Measurements from ENCODE around the gene MAPKAPK3.

The MAPKAPK3 gene

DNA sequence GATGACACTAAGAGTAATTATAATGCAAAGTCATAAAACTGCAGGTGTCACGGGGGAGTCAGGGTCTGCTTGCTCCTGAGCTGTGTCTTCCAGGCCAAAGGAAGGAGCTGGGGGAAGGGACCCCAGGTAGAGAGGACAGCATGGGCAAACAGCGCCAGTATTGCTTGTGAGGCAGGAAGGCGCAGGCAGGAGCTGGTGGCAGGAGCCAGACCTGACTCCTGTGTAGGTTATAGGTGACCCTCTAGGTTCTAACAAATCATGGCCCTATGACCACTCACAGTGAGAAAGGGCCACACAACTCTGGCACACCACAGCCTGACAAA is 7.2 kb upstream of the MAPKAPK3 start:
- no peak overlapping the region for H3K4me3 ChIP-seq (ENCODE audit: low read depth, low read length)
- H3K4me1 ChIP-seq (ENCODE audit: control insufficient read depth, insufficient read depth, low read length): peaks cover 4% of the 10 kb centered on the region; the same call in 1 of the 2 replicates
- no peak overlapping the region for H3K27ac ChIP-seq (ENCODE audit: low read depth, low read length)
- no peak overlapping the region for H3K9ac ChIP-seq (ENCODE audit: low read depth, low read length)
- peaks cover 36% of the 10 kb centered on the region for H3K27me3 ChIP-seq (ENCODE audit: control insufficient read depth, insufficient read depth, low read length)
- no peaks in the 10 kb centered on the region for H3K9me3 ChIP-seq (ENCODE audit: control insufficient read depth, insufficient read depth, low read length)
- no peaks in the 10 kb centered on the region for H3K36me3 ChIP-seq (ENCODE audit: control insufficient read depth, insufficient read depth, low read length)

GRCh38 chr3:50610181-50610971 is 6.6 kb upstream of the MAPKAPK3 start:
- H3K4me3 ChIP-seq (ENCODE audit: low read depth, low read length): no peak overlapping the region
- H3K4me1 ChIP-seq (ENCODE audit: control insufficient read depth, insufficient read depth, low read length): peaks cover 4% of the 10 kb centered on the region; the same call in 1 of the 2 replicates
- H3K27me3 ChIP-seq (ENCODE audit: control insufficient read depth, insufficient read depth, low read length): peaks cover 39% of the 10 kb centered on the region
- H3K27ac ChIP-seq (ENCODE audit: low read depth, low read length): no peak overlapping the region
- H3K9me3 ChIP-seq (ENCODE audit: control insufficient read depth, insufficient read depth, low read length): no peaks in the 10 kb centered on the region
- H3K9ac ChIP-seq (ENCODE audit: low read depth, low read length): no peak overlapping the region
- H3K36me3 ChIP-seq (ENCODE audit: control insufficient read depth, insufficient read depth, low read length): no peaks in the 10 kb centered on the region

DNA sequence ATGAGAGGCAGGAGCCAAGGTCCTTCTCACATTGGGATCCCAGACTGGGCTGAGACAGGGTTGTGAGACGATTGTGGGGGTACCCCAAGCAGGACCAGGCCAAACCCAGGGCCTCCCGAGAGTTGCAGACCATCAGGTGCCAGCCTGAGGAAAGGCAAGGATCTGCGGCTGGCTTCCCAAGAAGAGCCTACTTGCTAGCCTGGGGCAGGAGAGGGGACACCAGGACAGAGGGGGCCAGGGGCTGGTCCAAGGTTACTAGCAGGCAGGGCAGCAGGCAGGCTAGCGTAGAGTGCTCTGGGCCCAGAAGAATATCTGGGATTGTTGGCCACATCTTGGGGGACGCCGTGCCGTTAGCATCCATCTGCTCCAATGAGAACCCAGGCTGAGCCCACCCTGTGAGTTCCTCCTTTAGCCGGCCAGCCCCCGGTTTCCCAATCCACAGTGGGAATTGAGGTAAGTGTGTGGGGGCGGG is 5.9 kb upstream of the MAPKAPK3 start:
- 0 out of 2 replicates have a peak overlapping the region, but pooled peaks have one; percentile 50 for H3K9ac ChIP-seq (ENCODE audit: low read depth, low read length)
- H3K4me3 ChIP-seq (ENCODE audit: low read depth, low read length): peak overlapping the region; percentile 67
- H3K36me3 ChIP-seq (ENCODE audit: control insufficient read depth, insufficient read depth, low read length): no peaks in the 10 kb centered on the region
- peaks cover 4% of the 10 kb centered on the region; the same call in 1 of the 2 replicates for H3K4me1 ChIP-seq (ENCODE audit: control insufficient read depth, insufficient read depth, low read length)
- H3K27me3 ChIP-seq (ENCODE audit: control insufficient read depth, insufficient read depth, low read length): peaks cover 40% of the 10 kb centered on the region
- H3K27ac ChIP-seq (ENCODE audit: low read depth, low read length): peak overlapping the region; percentile 87
- H3K9me3 ChIP-seq (ENCODE audit: control insufficient read depth, insufficient read depth, low read length): no peaks in the 10 kb centered on the region

DNA sequence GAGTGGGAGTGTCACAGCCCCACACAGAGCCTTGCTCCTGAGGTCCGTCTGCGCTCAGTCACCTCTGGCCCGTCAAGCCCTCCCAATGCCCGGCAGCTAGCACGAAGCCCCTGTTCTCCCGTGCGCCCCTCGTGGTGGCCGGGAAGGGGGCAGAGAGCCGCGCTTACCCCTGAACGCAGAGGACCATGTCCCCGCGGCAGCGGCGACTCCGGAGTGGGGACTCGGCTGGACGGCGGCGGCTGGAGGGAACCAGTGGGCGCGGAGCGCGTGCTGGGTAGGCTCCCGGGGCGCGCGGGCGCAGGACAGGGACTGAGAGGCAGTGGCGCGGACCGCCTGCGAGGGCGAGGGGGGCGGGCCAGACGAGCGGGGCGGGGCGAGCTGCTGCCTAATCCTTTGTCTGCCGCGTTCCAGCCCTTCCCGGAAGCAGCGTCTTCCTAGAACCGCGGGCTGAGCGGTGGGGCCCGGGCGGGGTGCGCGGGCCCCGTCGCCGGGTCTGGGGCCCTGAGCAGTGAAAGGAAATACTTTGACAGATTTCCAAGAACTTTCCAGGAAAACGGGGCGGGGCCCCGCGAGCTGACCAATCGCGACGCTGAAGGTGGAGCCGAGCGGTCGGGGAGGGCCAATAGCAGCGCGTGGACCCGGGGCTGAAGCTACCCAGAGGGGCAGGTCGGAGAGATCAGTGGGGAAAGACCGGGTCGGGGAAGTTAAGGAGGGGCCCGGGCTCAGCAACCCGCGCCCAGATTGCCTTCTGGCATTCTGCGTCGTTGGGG is 5.3 kb upstream of the MAPKAPK3 start, which contains the start of gene CISH:
TSS of gene CISH (minus strand) at position 311 of the 770 bp plus-strand sequence. CDS start at position 187, 124 bp downstream.
- H3K9ac ChIP-seq (ENCODE audit: low read depth, low read length): peak within 1 kb of the TSS; percentile 50; the same call in 1 of the 2 replicates
- H3K27ac ChIP-seq (ENCODE audit: low read depth, low read length): peak within 1 kb of the TSS; percentile 87
- H3K4me3 ChIP-seq (ENCODE audit: low read depth, low read length): peak within 1 kb of the TSS; percentile 67
- peaks cover 8% of the 10 kb centered on the region for H3K4me1 ChIP-seq (ENCODE audit: control insufficient read depth, insufficient read depth, low read length)
- H3K9me3 ChIP-seq (ENCODE audit: control insufficient read depth, insufficient read depth, low read length): no peaks in the 10 kb centered on the region
- no peaks in the 10 kb centered on the region for H3K36me3 ChIP-seq (ENCODE audit: control insufficient read depth, insufficient read depth, low read length)
- peaks cover 40% of the 10 kb centered on the region for H3K27me3 ChIP-seq (ENCODE audit: control insufficient read depth, insufficient read depth, low read length)

- H3K4me3 ChIP-seq (ENCODE audit: low read depth, low read length): peak overlapping the region; percentile 67
- H3K9me3 ChIP-seq (ENCODE audit: control insufficient read depth, insufficient read depth, low read length): no peaks in the 10 kb centered on the region
- H3K9ac ChIP-seq (ENCODE audit: low read depth, low read length): no peak overlapping the region
- H3K27ac ChIP-seq (ENCODE audit: low read depth, low read length): no peak overlapping the region
- H3K36me3 ChIP-seq (ENCODE audit: control insufficient read depth, insufficient read depth, low read length): no peaks in the 10 kb centered on the region
- H3K27me3 ChIP-seq (ENCODE audit: control insufficient read depth, insufficient read depth, low read length): peaks cover 40% of the 10 kb centered on the region
- H3K4me1 ChIP-seq (ENCODE audit: control insufficient read depth, insufficient read depth, low read length): peaks cover 8% of the 10 kb centered on the region
Measured at GRCh38 chr3:50612234-50612882, 4.6 kb upstream of the MAPKAPK3 start.

GRCh38 chr3:50612970-50613846 is 3.7 kb upstream of the MAPKAPK3 start:
- Histone ChIP-seq H3K27me3 (ENCODE audit: control insufficient read depth, insufficient read depth, low read length) (peaks cover 40% of the 10 kb centered on the region), H3K9me3 (ENCODE audit: control insufficient read depth, insufficient read depth, low read length) (no peaks in the 10 kb centered on the region), H3K36me3 (ENCODE audit: control insufficient read depth, insufficient read depth, low read length) (no peaks in the 10 kb centered on the region), H3K9ac (ENCODE audit: low read depth, low read length) (no peak overlapping the region), H3K27ac (ENCODE audit: low read depth, low read length) (no peak overlapping the region), H3K4me3 (ENCODE audit: low read depth, low read length) (no peak overlapping the region), H3K4me1 (ENCODE audit: control insufficient read depth, insufficient read depth, low read length) (peaks cover 15% of the 10 kb centered on the region)

DNA sequence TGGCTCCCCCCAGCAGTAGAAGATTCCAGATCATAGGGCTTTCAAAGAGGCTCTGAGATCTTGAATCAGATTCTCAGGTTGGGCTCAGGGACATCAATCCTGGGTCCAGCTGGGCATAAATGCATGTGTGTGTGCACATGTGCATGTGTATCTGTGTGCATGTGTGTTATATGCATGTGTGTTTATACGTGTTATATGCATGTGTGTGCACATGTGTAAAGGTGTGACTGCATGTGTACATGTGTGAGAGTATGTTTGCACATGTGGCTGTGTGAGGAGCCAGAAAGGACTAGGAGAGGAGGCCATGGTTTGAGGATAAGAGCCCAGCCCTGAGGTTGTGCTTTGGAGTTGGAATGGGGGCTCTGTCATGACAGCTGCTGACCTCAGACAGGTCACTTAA is 1.8 kb upstream of the MAPKAPK3 start:
- Histone ChIP-seq H3K9ac (ENCODE audit: low read depth, low read length) (no peak overlapping the region), H3K4me3 (ENCODE audit: low read depth, low read length) (no peak overlapping the region), H3K27ac (ENCODE audit: low read depth, low read length) (no peak overlapping the region), H3K36me3 (ENCODE audit: control insufficient read depth, insufficient read depth, low read length) (peaks cover 7% of the 10 kb centered on the region; the same call in 1 of the 2 replicates), H3K4me1 (ENCODE audit: control insufficient read depth, insufficient read depth, low read length) (peaks cover 15% of the 10 kb centered on the region), H3K9me3 (ENCODE audit: control insufficient read depth, insufficient read depth, low read length) (no peaks in the 10 kb centered on the region), H3K27me3 (ENCODE audit: control insufficient read depth, insufficient read depth, low read length) (peaks cover 37% of the 10 kb centered on the region)

GRCh38 chr3:50616003-50616769 is 765 bp upstream of the MAPKAPK3 start:
- Histone ChIP-seq H3K4me3 (ENCODE audit: low read depth, low read length) (peak overlapping the region; percentile 75), H3K27me3 (ENCODE audit: control insufficient read depth, insufficient read depth, low read length) (peaks cover 28% of the 10 kb centered on the region), H3K36me3 (ENCODE audit: control insufficient read depth, insufficient read depth, low read length) (peaks cover 8% of the 10 kb centered on the region; the same call in 1 of the 2 replicates), H3K9me3 (ENCODE audit: control insufficient read depth, insufficient read depth, low read length) (no peaks in the 10 kb centered on the region), H3K4me1 (ENCODE audit: control insufficient read depth, insufficient read depth, low read length) (peaks cover 11% of the 10 kb centered on the region), H3K9ac (ENCODE audit: low read depth, low read length) (no peak overlapping the region), H3K27ac (ENCODE audit: low read depth, low read length) (peak overlapping the region; percentile 38)

GRCh38 chr3:50616770-50617095 is 218 bp upstream of the MAPKAPK3 start:
- peaks cover 25% of the 10 kb centered on the region for H3K27me3 ChIP-seq (ENCODE audit: control insufficient read depth, insufficient read depth, low read length)
- peak overlapping the region; percentile 38 for H3K27ac ChIP-seq (ENCODE audit: low read depth, low read length)
- H3K9ac ChIP-seq (ENCODE audit: low read depth, low read length): no peak overlapping the region
- peak overlapping the region; percentile 75 for H3K4me3 ChIP-seq (ENCODE audit: low read depth, low read length)
- H3K9me3 ChIP-seq (ENCODE audit: control insufficient read depth, insufficient read depth, low read length): no peaks in the 10 kb centered on the region
- peaks cover 8% of the 10 kb centered on the region; the same call in 1 of the 2 replicates for H3K36me3 ChIP-seq (ENCODE audit: control insufficient read depth, insufficient read depth, low read length)
- peaks cover 11% of the 10 kb centered on the region for H3K4me1 ChIP-seq (ENCODE audit: control insufficient read depth, insufficient read depth, low read length)

Data from HUES48 (cell line).